B cell (primary cell): Measurements from ENCODE around the gene BPIFB6. TPM values are rescaled to one million over a fixed set of nuclear protein-coding genes. Genes with fewer than 3 reads are reported as not detected.

Experiments
- ATAC-seq: fragments of 200-7000 bp; cut with Tn5 transposase; one replicate; pipeline ENCODE4 v1.10.0; 2021; ENCODE audit warnings: low read depth, mild to moderate bottlenecking, moderate number of reproducible peaks, moderate library complexity
- CTCF ChIA-PET: fragments of 350-600 bp; sonication (Branson Sonifier 250); formaldehyde crosslinking; loops from one replicate; lab custom pipeline; 2021; ENCODE audit warnings: antibody characterized with exemption, inconsistent platforms; lab: Charles Lee
- POLR2A ChIA-PET: fragments of 350-600 bp; sonication (Branson Sonifier 250); formaldehyde crosslinking; loops from one replicate; lab custom pipeline; 2021; ENCODE audit warnings: antibody characterized with exemption; lab: Charles Lee
- DNase-seq: peaks from one replicate; pipeline ENCODE4 v3.0.0; 2013
- H2AFZ ChIP-seq: 2 replicates; pipeline ENCODE4 v1.6.1; 2012; ENCODE audit warnings: mild to moderate bottlenecking, low read depth, low read length; ENCODE audit not compliant: insufficient read depth, poor library complexity, severe bottlenecking
- H3K27ac ChIP-seq, 2 donors: 1 replicate in 1 of 2; 2 replicates in 1 of 2; pipeline ENCODE4 v1.5.1; 2012 to 2013; ENCODE audit warnings: low read length in 2 of 2, mild to moderate bottlenecking in 2 of 2, moderate library complexity in 1 of 2
- H3K27me3 ChIP-seq, 4 experiments: fragments of 200-600 bp in 1 of 4; sonication (generic) in 1 of 4; replicated peaks in 1 of 4; 1 replicate in 2 of 4; 2 replicates in 2 of 4; pipeline versions ENCODE4 v1.6.1 to v1.7.0; 2013 to 2016; ENCODE audit warnings: low read length in 3 of 4, mild to moderate bottlenecking in 2 of 4, mixed read lengths in 1 of 4, moderate library complexity in 1 of 4; ENCODE audit not compliant: insufficient read depth in 4 of 4, control insufficient read depth in 3 of 4; ENCODE audit errors: control extremely low read depth in 1 of 4
- H3K36me3 ChIP-seq, 2 experiments: replicated peaks in 1 of 2; 1 replicate in 1 of 2; 2 replicates in 1 of 2; pipeline versions ENCODE4 v1.6.1 to v1.7.1; 2013; ENCODE audit warnings: low read length in 1 of 2; ENCODE audit not compliant: insufficient read depth in 2 of 2, control insufficient read depth in 1 of 2; ENCODE audit errors: control extremely low read depth in 1 of 2, extremely low read depth in 1 of 2
- H3K4me1 ChIP-seq, 2 donors: fragments of 200-600 bp in 1 of 2; sonication (generic) in 1 of 2; 1 replicate in 1 of 2; 2 replicates in 1 of 2; pipeline versions ENCODE4 v1.5.1 to v1.6.1; 2013 to 2017; ENCODE audit warnings: low read length in 2 of 2; ENCODE audit not compliant: control insufficient read depth in 2 of 2, insufficient read depth in 2 of 2
- H3K4me2 ChIP-seq: replicated peaks from 2 replicates; pipeline ENCODE3; 2012; ENCODE audit warnings: mild to moderate bottlenecking, low read depth, low read length; ENCODE audit not compliant: poor library complexity, severe bottlenecking
- H3K4me3 ChIP-seq, 5 experiments: fragments of 200-600 bp in 1 of 5; sonication (generic) in 1 of 5; 1 replicate in 3 of 5; 2 replicates in 2 of 5; pipeline versions ENCODE4 v1.5.1 to v1.7.0; 2011 to 2016; ENCODE audit warnings: low read length in 4 of 5, mild to moderate bottlenecking in 4 of 5, low read depth in 2 of 5, control low read depth in 1 of 5, moderate library complexity in 1 of 5; ENCODE audit not compliant: insufficient read depth in 1 of 5; ENCODE audit errors: control extremely low read depth in 1 of 5, extremely low read depth in 1 of 5
- H3K79me2 ChIP-seq: fragments of 200-600 bp; sonication (generic); one replicate; pipeline ENCODE4 v1.6.0; 2016; ENCODE audit warnings: low read length; ENCODE audit not compliant: control insufficient read depth, insufficient read depth
- H3K9ac ChIP-seq: fragments of 200-600 bp; sonication (generic); 2 replicates; pipeline ENCODE4 v1.6.1; 2017; ENCODE audit warnings: mild to moderate bottlenecking, low read length, moderate library complexity
- H3K9me3 ChIP-seq, 3 donors: one replicate each; pipeline versions ENCODE4 v1.6.1 to v1.7.1; 2013; ENCODE audit warnings: low read length in 2 of 3; ENCODE audit not compliant: control insufficient read depth in 2 of 3, insufficient read depth in 1 of 3; ENCODE audit errors: control extremely low read depth in 1 of 3
- H4K20me1 ChIP-seq: 2 replicates; pipeline ENCODE4 v1.6.0; 2012; ENCODE audit warnings: mild to moderate bottlenecking, low read length; ENCODE audit not compliant: insufficient read depth, control insufficient read depth, poor library complexity, severe bottlenecking
- H3K27ac Mint-ChIP-seq: one replicate; pipeline ENCODE4 v1.8.0; 2021; ENCODE audit warnings: mixed read lengths
- H3K27me3 Mint-ChIP-seq: one replicate; pipeline ENCODE4 v1.8.0; 2021; ENCODE audit warnings: mixed read lengths
- H3K4me1 Mint-ChIP-seq: one replicate; pipeline ENCODE4 v1.8.0; 2021; ENCODE audit warnings: mixed read lengths
- H3K4me3 Mint-ChIP-seq: one replicate; pipeline ENCODE4 v1.8.0; 2021; ENCODE audit warnings: mixed read lengths
- H3K9me3 Mint-ChIP-seq: one replicate; pipeline ENCODE4 v1.8.0; 2022; ENCODE audit warnings: mixed read lengths; ENCODE audit not compliant: insufficient read depth
- CTCF ChIP-seq: fragments of 200-600 bp; IDR thresholded peaks from one replicate; pipeline ENCODE4 v1.8.0; 2022; ENCODE audit warnings: antibody characterized with exemption, mild to moderate bottlenecking
- EZH2 ChIP-seq: IDR thresholded peaks from 2 replicates; pipeline ENCODE4 v1.6.1; 2012; ENCODE audit warnings: borderline replicate concordance, low read depth, mild to moderate bottlenecking, moderate library complexity, low read length; ENCODE audit not compliant: insufficient read depth, poor library complexity, severe bottlenecking
- WGBS: methylation state at CpG from one replicate; pipeline ENCODE4 v1.1.5; 2013; ENCODE audit warnings: missing lambda C conversion rate; ENCODE audit not compliant: insufficient coverage; 5-methylcytosine and 5-hydroxymethylcytosine counted together
- intact Hi-C: fragments of 100-400 bp; cut with micrococcal nuclease; formaldehyde crosslinking; loops from one replicate; pipeline ENCODE4 v1.10.0; 2022
- polyA plus RNA-seq: library from polyadenylated mRNA; depleted of rRNA; stranded (reverse); fragments of >200 nt; gene quantifications from 2 replicates; pipeline ENCODE4 v1.2.3, GENCODE V29; 2012
- total RNA-seq, 2 donors: library from RNA; stranded (reverse); fragments of 120-200 nt in 1 of 2; gene quantifications; 1 replicate in 1 of 2; 2 replicates in 1 of 2; pipeline versions ENCODE4 v1.2.3 to v1.2.4, GENCODE V29; 2013 to 2022

The BPIFB6 gene
- total and polyA plus RNA-seq, 2 donors (not counting 1 experiment from before 2014, with no cell fraction given), result not detected

GRCh38 chr20:33005908-33006775 lies 25.3 kb upstream of the BPIFB6 start:
- ChIA-PET CTCF (interaction anchor here (0.6 to 2.2 kb wide), 2 partner anchors 51 to 104 kb away, joined by 4 to 6 read pairs; no protein-coding TSS in a partner anchor), POLR2A (no interaction called here)
- Mint-ChIP-seq H3K4me3 (no peak overlapping the region), H3K4me1 (peaks cover 2% of the 10 kb centered on the region), H3K9me3 (peaks cover 4% of the 10 kb centered on the region), H3K27ac (no peak overlapping the region), H3K27me3 (no peaks in the 10 kb centered on the region)
- H3K27me3 ChIP-seq, result no peaks in the 10 kb centered on the region
- H3K4me3 ChIP-seq, result no peak overlapping the region
- DNase-seq (no peak), ATAC-seq (no peak)
- WGBS, result 98% methylated on average over 7 of the region's 8 CpGs
- peaks cover 0 to 13% (median 7%) of the 10 kb centered on the region in 3 donors for H3K9me3 ChIP-seq
- H3K4me2 ChIP-seq, result no peak overlapping the region
- no peak overlapping the region for H3K27ac ChIP-seq
- H2AFZ ChIP-seq, result no peak overlapping the region
- H3K79me2 ChIP-seq, result no peaks in the 10 kb centered on the region
- intact Hi-C loops, result loop anchor here (2.0 kb wide), 1 partner anchor 103 kb away; no protein-coding TSS in a partner anchor
- no peak overlapping the region for H3K9ac ChIP-seq
- no peaks in the 10 kb centered on the region for H3K36me3 ChIP-seq
- TF ChIP-seq EZH2, result no peak
- no peak for TF ChIP-seq CTCF
- no peaks in the 10 kb centered on the region for H4K20me1 ChIP-seq
- no peaks in the 10 kb centered on the region for H3K4me1 ChIP-seq

- peaks cover 2% of the 10 kb centered on the region for H3K4me1 Mint-ChIP-seq
- TF ChIP-seq EZH2, result no peak
- TF ChIP-seq CTCF, result no peak
- POLR2A ChIA-PET, result no interaction called here
Measured at GRCh38 chr20:33006776-33007375, 24.6 kb upstream of the BPIFB6 start.

More at GRCh38 chr20:33006776-33007375, 24.6 kb upstream of the BPIFB6 start:
- Histone ChIP-seq H3K36me3 (no peaks in the 10 kb centered on the region), H2AFZ (no peak overlapping the region), H3K79me2 (no peaks in the 10 kb centered on the region), H3K27ac (no peak overlapping the region), H3K9me3 (peaks cover 0 to 13% (median 7%) of the 10 kb centered on the region in 3 donors), H3K9ac (no peak overlapping the region), H3K4me3 (no peak overlapping the region), H4K20me1 (no peaks in the 10 kb centered on the region), H3K27me3 (no peaks in the 10 kb centered on the region), H3K4me1 (no peaks in the 10 kb centered on the region), H3K4me2 (no peak overlapping the region)
- no peak overlapping the region for H3K4me3 Mint-ChIP-seq
- ATAC-seq (no peak), DNase-seq (no peak)
- no peaks in the 10 kb centered on the region for H3K27me3 Mint-ChIP-seq
- CTCF ChIA-PET, result interaction anchor here (0.6 to 2.2 kb wide), 2 partner anchors 51 to 105 kb away, joined by 4 to 6 read pairs; no protein-coding TSS in a partner anchor
- WGBS, result 93% methylated on average over 8 of the region's 8 CpGs
- intact Hi-C loops, result no loop called here
- H3K9me3 Mint-ChIP-seq, result peaks cover 4% of the 10 kb centered on the region
- H3K27ac Mint-ChIP-seq, result no peak overlapping the region
